Measurements from ENCODE around the gene CFAP57.

The CFAP57 gene

GRCh38 chr1:43229826-43230780 is 58.0 kb downstream of the CFAP57 start:
- DNase-seq = no peak

DNA sequence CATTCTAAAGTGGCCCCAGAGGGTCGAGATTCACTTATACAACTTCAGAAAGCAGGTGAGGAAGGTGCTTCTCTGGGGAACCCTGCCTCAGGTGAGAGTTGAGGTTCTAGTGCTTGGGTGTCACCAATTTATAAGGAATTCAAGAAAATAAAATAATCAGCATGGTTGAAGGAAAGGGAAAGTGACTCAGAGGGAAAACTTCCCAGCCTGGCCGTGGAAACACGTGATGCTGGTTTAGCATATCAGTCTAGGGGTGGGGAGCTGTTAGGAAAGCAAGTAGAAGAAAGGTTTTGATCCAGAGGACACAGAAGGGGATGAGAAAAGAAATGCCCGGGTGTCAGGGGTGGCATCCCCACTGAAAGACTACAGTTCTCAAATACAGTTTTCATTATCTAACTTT is 59.9 kb downstream of the CFAP57 start:
- DNase-seq = no peak

- peak in 1 of 2 experiments; percentile 82 for DNase-seq
Observed at GRCh38 chr1:43232482-43232881, 60.4 kb downstream of the CFAP57 start.

- DNase-seq = no peak
Observed at GRCh38 chr1:43233631-43234030, 61.5 kb downstream of the CFAP57 start.

DNA sequence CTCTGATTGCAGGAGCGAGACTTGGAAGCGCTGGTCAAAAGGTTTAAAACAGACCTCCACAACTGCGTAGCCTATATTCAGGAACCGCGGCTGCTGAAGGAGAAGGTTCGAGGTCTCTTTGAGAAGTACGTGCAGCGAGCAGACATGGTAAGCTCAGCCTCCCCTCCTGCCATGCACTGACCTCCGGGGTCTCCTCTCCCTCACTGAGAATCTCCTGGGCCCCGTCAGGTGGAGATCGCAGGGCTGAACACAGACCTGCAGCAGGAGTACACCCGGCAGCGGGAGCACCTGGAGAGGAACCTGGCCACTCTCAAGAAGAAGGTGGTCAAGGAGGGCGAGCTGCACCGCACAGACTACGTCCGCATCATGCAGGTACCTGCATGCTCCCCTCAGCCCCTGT is 62.1 kb downstream of the CFAP57 start:
- no peak for DNase-seq

DNA sequence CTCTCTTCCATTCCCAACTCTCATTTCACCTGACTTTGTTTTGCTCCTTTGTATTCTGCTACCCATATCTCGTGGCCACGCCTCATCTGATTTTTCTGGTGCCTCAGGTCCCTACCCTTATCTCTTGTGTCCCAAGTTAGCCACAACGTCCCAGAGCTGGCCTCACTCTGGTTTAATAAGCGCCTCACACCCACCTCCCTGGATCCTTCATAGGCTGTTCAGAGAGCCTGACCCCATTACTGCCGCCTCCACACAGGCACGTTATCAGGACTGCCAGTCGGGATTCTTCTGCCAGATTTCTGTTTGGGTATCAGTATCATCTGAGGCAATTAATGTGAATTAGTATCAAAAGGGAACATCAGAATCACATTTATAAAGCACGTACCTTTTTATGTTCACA is 62.9 kb downstream of the CFAP57 start:
- DNase-seq = no peak

DNA sequence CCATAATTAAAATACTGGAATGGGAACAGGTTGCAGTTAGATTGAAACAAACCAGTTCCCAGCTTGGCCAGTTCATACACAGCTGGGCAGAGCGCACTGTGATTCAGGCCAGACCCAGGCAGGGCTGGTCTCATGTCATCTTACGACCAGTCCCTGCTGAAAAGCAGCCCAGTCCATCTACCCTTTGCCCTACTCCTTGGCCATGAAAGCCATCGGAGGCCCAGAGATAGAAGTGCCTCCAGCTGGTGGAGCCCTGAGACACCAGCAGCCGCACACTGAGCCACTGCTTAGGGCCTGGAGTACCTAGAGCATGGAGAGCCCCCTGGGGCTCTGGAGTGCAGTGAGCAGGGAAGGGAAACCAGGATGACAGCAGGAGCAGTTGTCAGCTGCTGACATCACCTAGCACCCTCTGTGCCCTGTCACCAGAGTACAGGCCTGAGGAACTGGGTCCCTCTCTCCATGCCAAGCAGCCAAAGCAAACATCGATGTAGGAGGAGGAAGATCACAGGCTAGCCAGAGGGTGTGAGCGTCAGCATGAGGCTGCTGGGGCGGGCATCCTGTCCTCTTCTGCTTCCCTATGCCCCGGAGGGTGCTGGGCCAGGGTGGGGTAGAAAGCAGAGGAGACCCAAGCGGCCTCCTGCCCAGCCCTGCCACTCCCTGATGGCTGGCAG is 63.5 kb downstream of the CFAP57 start:
- DNase-seq = no peak

DNA sequence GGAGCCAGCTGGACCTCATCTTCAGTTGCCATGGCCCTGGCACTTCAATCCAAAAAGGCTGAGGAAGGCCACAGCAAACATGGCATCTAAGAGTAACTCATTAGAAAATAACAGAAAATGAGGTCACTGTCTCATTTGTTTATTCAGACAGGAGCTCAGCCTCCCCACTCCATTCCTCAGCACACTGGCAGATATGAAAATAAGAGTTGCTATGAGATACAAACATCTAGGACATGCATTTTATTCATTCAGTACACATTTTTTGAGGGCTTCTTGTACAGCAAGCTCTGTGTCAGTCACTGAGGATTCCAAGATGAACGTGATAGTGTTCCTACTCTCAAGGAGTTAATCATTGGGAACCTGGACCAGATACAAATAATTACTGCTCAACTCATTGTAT is 65.0 kb downstream of the CFAP57 start:
- no peak for DNase-seq

DNA sequence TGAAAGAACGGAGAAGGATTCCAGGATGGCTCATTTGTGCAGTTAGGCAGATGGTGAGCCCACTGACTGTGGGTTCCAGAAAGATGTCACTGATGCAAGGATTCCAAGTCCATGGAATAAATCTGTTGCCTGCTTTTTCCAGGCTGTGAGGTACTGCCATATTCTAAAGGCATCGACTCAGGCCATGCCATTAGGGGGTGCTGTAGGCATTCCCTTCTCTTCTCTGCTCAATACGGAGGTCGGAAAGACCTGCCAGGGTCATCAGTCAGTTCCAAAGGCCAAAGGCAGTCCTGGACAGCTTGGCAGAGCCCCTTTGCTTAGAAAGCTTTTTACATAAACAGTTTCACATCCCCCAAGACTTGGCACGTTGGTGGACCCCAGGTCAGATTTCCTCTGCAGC is 66.0 kb downstream of the CFAP57 start:
- no peak for DNase-seq

DNA sequence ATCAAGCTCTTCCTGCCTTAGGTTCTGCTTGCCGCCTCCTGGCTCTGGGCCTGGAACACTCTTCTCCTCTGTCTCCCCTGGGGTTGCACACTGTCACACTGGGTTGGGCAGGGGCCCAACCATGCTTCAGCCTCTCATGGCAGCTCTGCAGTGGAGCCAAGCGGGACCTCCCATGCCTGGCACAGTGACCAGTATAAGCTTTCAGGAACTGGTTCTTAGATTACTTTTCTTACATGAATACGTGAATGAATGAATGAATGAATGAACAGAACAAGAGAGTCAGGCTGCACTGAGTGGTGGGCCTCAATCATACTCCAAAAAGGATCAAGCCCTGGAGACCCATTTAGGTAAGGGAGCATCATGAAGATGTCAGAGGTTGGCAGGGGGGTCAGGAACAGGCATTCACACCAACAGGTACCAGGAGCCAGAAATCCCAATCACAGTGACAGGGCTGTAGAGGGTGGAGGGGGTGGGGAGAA is 66.9 kb downstream of the CFAP57 start:
- DNase-seq = no peak

DNA sequence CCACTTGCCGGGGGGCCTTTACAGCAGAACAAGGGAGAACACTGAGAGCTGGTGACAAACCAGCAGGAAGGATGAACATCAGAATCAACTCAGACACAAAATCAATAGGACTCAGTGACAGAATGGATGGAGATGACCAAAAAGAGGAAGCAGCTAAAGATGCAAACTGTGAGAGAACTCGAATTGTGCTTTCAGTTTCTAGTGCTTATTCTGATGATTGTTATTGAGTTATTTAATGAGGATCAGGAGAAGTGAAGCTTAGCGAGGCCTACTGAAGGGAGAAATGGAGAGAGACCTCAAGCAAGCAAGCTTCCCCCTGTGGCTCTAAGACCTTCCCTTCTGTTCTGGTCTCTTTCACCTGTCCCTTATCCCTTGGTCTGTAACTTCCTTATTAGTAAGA is 67.4 kb downstream of the CFAP57 start:
- no peak for DNase-seq

- DNase-seq = no peak
Observed at GRCh38 chr1:43241413-43241836, 69.3 kb downstream of the CFAP57 start.

DNA sequence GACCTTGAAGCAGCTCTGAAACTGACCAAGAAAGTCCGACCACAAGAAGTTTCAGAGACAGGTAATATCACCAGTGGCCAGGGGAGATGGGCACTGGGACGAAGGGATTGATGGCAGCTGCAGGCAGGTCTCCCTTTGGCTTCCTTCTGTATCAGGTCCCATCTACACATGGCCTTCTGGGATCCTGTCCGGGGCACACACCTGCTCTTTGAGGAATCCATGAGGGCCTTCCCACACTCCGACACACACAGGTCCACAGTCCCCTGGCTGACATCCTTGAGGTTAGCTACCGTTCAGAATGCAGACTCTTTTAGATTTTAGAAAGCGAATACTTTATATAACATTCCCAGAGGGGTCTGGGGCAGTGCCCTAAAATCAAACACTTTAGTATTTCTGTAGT is 71.2 kb downstream of the CFAP57 start:
- DNase-seq = no peak

GRCh38 chr1:43246466-43247213 is 74.5 kb downstream of the CFAP57 start:
- no peak for DNase-seq

DNA sequence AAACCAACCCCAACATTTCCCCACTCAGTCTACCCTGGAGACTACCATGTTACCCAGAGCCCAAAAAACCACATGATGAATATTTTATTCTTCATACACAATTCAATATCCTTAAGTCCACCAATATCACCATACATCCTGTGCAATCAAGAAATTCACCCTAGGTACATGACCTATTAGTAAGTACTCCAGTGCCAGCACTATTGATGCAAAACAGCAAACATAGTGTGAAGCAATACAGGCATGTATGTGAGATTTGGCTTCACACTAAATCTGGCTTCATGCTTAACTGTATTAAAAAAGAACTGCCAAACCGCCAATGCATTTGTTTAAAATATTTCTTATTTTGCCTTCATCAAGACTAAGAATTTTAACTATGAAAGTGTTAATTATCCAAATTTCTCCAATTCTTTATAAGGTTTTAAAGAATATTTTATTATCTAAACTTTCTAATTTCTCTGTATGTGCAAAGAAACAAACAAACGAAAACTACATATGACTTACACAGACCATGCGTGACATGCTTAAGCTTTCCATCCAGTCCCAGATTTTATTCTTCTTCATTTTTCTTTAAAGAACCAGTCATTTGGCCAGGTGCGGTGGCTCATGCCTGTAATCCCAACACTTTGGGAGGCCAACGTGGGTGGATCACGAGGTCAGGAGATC is 75.3 kb downstream of the CFAP57 start:
- no peak for DNase-seq

GRCh38 chr1:43250351-43250761 is 78.2 kb downstream of the CFAP57 start:
- DNase-seq = no peak

- DNase-seq = no peak
Observed at GRCh38 chr1:43251024-43251423, 78.9 kb downstream of the CFAP57 start.

GRCh38 chr1:43252225-43252624 is 80.1 kb downstream of the CFAP57 start:
- DNase-seq = no peak

GRCh38 chr1:43253173-43253572 is 81.0 kb downstream of the CFAP57 start:
- DNase-seq = no peak

GRCh38 chr1:43253876-43254275 is 81.7 kb downstream of the CFAP57 start:
- no peak for DNase-seq

GRCh38 chr1:43255438-43256210 is 83.5 kb downstream of the CFAP57 start:
- DNase-seq = peak in 1 of 2 experiments; percentile 22

Data from cerebellar nuclear complex (tissue), 1 donor.